ENCODE results near the gene SLC8A3. TPM values are rescaled to one million over a fixed set of nuclear protein-coding genes. Genes with fewer than 3 reads are reported as not detected.

The SLC8A3 gene
- total RNA-seq, 4 donors from 2014 or later: 0.85 to 1.8 (median 1.0) TPM; not detected in 1

DNA sequence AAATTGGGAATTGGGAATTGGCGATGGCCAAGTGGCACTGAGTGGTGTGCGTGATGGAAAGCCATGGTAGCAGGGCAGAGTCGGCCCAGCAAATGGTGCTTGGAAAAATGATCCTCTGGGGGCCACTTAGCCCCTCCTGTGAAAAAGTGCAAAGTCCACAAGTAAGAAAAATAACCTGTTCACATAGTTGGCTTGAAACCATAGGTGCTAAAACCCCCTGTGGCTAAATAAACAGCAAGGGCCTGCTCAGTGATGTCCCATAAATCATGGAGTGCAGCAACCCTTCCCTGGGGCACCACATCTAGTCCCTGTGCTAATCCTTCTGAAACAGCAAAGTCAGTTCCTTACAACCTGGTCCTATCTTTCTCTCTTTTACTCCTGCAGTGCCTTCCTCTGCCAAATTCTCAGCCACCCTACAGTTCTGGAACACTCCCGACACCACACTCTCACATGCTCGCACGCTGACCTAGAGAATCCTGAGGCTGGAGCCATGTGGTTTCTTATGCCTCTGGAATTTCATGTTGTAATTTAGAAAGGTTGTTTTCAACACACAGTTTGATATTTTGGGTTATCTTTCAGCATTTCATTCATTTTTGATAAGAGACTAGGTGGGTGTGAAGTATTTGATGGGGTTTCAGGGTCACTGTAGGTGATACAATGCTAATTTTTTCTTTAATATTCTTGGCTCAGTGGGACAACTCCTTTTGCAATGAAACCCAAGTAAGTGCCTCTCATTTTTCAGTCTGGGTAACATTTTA, 186.0 kb downstream of the SLC8A3 start:
- Histone ChIP-seq H3K27me3 (no peaks in the 10 kb centered on the region), H3K27ac (no peak overlapping the region), H3K9me3 (no peaks in the 10 kb centered on the region), H3K4me3 (no peak overlapping the region), H3K4me1 (no peaks in the 10 kb centered on the region), H3K36me3 (no peaks in the 10 kb centered on the region)
- no peak for TF ChIP-seq POLR2A (IDR thresholded peaks at IDR 0.05)
- TF ChIP-seq, protein P1, sequence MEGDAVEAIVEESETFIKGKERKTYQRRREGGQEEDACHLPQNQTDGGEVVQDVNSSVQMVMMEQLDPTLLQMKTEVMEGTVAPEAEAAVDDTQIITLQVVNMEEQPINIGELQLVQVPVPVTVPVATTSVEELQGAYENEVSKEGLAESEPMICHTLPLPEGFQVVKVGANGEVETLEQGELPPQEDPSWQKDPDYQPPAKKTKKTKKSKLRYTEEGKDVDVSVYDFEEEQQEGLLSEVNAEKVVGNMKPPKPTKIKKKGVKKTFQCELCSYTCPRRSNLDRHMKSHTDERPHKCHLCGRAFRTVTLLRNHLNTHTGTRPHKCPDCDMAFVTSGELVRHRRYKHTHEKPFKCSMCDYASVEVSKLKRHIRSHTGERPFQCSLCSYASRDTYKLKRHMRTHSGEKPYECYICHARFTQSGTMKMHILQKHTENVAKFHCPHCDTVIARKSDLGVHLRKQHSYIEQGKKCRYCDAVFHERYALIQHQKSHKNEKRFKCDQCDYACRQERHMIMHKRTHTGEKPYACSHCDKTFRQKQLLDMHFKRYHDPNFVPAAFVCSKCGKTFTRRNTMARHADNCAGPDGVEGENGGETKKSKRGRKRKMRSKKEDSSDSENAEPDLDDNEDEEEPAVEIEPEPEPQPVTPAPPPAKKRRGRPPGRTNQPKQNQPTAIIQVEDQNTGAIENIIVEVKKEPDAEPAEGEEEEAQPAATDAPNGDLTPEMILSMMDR (IDR thresholded peaks at IDR 0.05): no peak
- intact Hi-C loops (cut with DNase I; ENCODE audit: low total_unique reads): no loop called here
- no peak for DNase-seq

- Histone ChIP-seq H3K36me3 (no peaks in the 10 kb centered on the region), H3K27ac (no peak overlapping the region), H3K4me3 (no peak overlapping the region), H3K27me3 (no peaks in the 10 kb centered on the region), H3K4me1 (no peaks in the 10 kb centered on the region), H3K9me3 (no peaks in the 10 kb centered on the region)
- no peak for DNase-seq
- intact Hi-C loops (cut with DNase I; ENCODE audit: low total_unique reads): no loop called here
- TF ChIP-seq, protein P1 (IDR thresholded peaks at IDR 0.05): no peak
- TF ChIP-seq POLR2A (IDR thresholded peaks at IDR 0.05): no peak
Measured at GRCh38 chr14:70000601-70001000, 188.2 kb downstream of the SLC8A3 start.

GRCh38 chr14:69999261-69999674, 189.5 kb downstream of the SLC8A3 start:
- intact Hi-C loops (cut with DNase I; ENCODE audit: low total_unique reads): no loop called here
- no peak for TF ChIP-seq POLR2A (IDR thresholded peaks at IDR 0.05)
- TF ChIP-seq, protein P1 (IDR thresholded peaks at IDR 0.05): no peak

DNA sequence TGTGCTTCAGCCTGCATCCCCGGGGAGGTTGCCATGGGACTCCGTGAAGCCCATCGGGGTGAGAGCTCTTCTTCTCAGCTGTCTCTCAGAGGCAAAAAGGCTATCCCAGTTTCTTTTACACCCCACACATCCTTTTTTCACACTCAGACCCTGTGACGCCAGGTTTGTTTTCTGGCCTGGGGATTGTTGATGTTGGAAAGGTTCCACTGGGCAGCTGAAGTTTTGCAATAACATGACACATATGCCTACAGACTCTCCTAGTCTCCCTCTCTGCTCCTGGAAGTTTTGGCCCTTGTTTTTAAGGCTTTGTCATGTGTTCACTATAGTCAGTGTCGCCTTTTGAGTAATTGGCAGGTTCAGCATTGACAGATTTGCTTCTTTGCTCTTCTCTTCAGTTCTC, 190.9 kb downstream of the SLC8A3 start:
- Histone ChIP-seq H3K27ac (no peak overlapping the region), H3K9me3 (no peaks in the 10 kb centered on the region), H3K4me1 (no peaks in the 10 kb centered on the region), H3K27me3 (no peaks in the 10 kb centered on the region), H3K4me3 (no peak overlapping the region), H3K36me3 (no peaks in the 10 kb centered on the region)
- no peak for DNase-seq
- TF ChIP-seq, protein P1 (IDR thresholded peaks at IDR 0.05): no peak
- no peak for TF ChIP-seq POLR2A (IDR thresholded peaks at IDR 0.05)
- intact Hi-C loops (cut with DNase I; ENCODE audit: low total_unique reads): no loop called here

More at GRCh38 chr14:69999261-69999674, 189.5 kb downstream of the SLC8A3 start:
- Histone ChIP-seq H3K4me1 (no peaks in the 10 kb centered on the region), H3K4me3 (no peak overlapping the region), H3K9me3 (no peaks in the 10 kb centered on the region), H3K36me3 (no peaks in the 10 kb centered on the region), H3K27me3 (no peaks in the 10 kb centered on the region), H3K27ac (no peak overlapping the region)
- DNase-seq: no peak

GRCh38 chr14:69996216-69996615, 192.5 kb downstream of the SLC8A3 start:
- Histone ChIP-seq H3K9me3 (no peaks in the 10 kb centered on the region), H3K27me3 (no peaks in the 10 kb centered on the region), H3K27ac (no peak overlapping the region), H3K4me1 (no peaks in the 10 kb centered on the region), H3K36me3 (no peaks in the 10 kb centered on the region), H3K4me3 (no peak overlapping the region)
- DNase-seq: no peak
- intact Hi-C loops (cut with DNase I; ENCODE audit: low total_unique reads): no loop called here
- TF ChIP-seq, protein P1 (IDR thresholded peaks at IDR 0.05): no peak
- TF ChIP-seq POLR2A (IDR thresholded peaks at IDR 0.05): no peak

Other genes with a start within 250 kb of the SLC8A3 start
- gene COX16, start 170.7 kb upstream of the SLC8A3 start, total RNA-seq: 10 to 100 TPM; 20.6 to 47.8 (median 34.8) TPM
- gene SYNJ2BP, start 228.1 kb upstream of the SLC8A3 start, total RNA-seq: 10 to 100 TPM; 11.8 to 51.7 (median 32.3) TPM

Data from uterus (tissue), 4 donors.